HG02973 (cell line): ENCODE measurements around the gene RTN1.

ENCODE experiments used
- ATAC-seq: cut with Tn5 transposase; IDR thresholded peaks from one replicate; pipeline ENCODE4 v1.9.1; 2021; ENCODE audit warnings: moderate library complexity; ENCODE audit not compliant: unreplicated experiment

RTN1 gene

GRCh38 chr14:59576332-59577294 is 294.0 kb downstream of the RTN1 start, which contains the start of gene CCDC175:
Gene CCDC175, minus strand, starts transcription at chr14:59576812. Its CDS starts 37 bp downstream, at chr14:59576775.
- peak; percentile 99 for ATAC-seq

- ATAC-seq = no peak
Observed at GRCh38 chr14:59570122-59570521, 300.5 kb downstream of the RTN1 start.

GRCh38 chr14:59566725-59567124 is 303.9 kb downstream of the RTN1 start:
- no peak for ATAC-seq

- no peak for ATAC-seq
Observed at GRCh38 chr14:59566296-59566695, 304.3 kb downstream of the RTN1 start.

GRCh38 chr14:59565087-59565486 is 305.5 kb downstream of the RTN1 start:
- ATAC-seq = no peak

GRCh38 chr14:59564366-59564765 is 306.2 kb downstream of the RTN1 start:
- ATAC-seq = no peak

- ATAC-seq = no peak
Observed at GRCh38 chr14:59547310-59547709, 323.3 kb downstream of the RTN1 start.
